GM21737 (cell line): Measurements from ENCODE around the gene ZC3H12C.
"Not testable (repeated sequence)": the region's sequence is repeated elsewhere in the genome, so short reads cannot be mapped to it uniquely, and the experiment has no call there.

Source experiments
- ATAC-seq: cut with Tn5 transposase; IDR thresholded peaks from one replicate; pipeline ENCODE4 v1.9.1; 2021; ENCODE audit warnings: mild to moderate bottlenecking, moderate library complexity; ENCODE audit not compliant: unreplicated experiment

ZC3H12C gene

DNA sequence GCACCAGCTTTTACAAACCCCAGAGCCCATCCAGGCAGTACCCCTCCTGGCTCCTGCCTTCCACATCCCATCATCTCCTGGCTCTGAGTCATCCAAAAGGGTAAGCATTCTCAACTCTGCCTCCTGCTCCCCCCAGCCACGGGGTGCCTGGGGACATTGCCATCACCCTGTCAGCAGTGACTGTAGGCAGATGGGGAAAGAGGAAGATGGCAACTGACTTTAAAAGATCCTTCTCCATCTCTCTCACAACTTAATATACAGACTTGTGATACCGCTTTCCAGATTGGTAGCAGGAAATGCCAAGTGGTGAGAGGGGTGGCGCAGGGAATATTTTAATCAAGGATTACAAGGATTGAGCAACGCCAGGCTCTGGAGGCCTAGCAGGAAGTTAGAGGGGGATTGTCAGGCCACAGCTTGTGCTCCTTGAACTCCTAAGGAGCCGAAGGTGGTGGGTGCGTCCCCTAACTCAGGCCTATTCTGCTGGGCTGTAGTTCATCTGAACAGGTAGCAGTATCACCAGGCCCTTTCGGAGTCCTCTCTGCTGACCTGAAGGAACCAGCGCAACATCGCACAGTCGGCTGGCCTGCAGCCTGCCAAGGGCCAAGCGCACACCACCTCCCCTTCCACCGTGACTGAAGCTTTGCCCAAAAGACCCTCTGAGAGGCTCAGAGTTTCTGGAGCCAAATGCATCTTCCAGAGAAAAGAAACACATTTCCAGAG, 83.3 kb downstream of the ZC3H12C start:
- no peak for ATAC-seq

DNA sequence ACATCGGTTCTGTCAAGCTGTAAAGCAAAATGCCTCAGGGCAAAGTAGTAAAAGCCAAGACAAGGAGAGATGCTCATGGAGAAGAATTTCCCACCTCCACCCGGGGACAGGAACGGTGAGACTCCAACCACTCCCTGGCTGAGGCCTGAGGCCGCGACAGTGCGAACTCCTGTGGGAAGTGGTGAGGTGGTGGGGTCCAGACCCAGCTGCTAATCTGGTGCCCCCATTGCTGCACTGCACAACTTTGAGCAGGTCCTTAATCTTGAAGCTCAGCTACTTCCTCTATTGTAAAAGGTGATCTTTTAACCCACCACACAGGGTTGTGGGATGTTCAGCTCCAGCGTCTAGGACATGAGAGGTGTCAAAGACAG, 83.9 kb downstream of the ZC3H12C start:
- ATAC-seq = no peak

DNA sequence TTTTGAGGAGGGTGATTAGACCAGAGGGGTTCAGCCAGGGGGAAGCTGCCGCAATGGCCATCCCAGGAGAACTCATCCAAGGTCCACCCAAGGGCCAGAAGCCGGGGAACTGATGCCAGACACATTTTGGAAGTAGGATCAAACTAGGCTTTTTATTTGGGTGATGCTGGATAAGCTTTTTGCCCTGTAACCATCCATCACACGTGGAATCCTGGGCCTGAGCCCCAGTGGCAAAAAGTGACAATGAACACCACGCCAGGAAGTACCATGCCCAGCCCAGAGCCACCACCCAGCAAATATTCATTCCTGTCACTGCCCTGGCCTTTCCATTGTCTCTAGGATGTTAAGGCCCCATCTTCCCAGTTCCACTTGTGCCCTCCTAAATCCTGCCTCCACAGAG, 85.9 kb downstream of the ZC3H12C start:
- ATAC-seq = no peak

DNA sequence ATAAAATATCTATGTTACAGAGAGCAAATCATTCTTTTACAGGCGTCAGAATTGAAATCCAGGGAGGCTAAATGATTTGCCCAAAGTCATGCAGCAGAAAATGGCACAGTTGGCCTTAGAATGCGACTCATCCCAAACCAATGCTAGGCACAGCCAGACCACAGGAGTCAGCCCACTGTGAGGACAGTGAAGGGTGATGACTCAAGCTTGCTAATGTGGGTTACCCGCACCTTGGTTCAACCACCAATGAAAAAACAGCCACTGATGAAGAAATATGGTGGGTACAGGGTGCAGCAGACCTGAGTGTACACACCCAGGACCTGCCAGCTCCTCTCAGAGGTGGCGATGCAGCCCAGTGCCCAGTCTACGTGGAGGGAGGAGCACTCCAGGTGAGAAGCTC, 89.7 kb downstream of the ZC3H12C start:
- ATAC-seq = no peak

GRCh38 chr11:110184456-110184855, 91.3 kb downstream of the ZC3H12C start:
- ATAC-seq = no peak

DNA sequence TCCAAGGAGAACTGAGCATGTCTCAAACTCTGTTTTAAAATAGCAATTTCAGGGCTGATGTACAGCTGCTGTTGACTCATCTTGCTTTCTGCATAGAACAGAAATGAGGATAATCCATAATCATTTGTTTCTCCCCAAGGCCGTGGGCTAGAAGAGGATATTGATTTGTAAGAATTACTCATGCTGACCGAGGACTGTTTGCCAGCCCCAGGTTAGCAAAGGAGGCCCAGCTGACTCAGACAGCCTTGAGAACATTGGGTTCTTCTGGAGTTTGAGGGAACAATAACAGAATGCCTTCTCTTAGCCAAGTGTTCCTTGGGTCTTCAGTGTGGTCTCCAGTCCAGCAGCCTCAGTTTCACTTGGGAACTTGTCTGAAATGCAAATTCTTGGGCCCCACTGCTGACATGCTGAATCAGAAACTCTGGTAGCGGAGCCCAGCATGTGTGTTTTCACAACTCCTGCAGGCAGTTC, 92.0 kb downstream of the ZC3H12C start:
- ATAC-seq = no peak

GRCh38 chr11:110185599-110185998, 92.4 kb downstream of the ZC3H12C start:
- ATAC-seq = no peak

- no peak for ATAC-seq
These were observed 93.3 kb downstream of the ZC3H12C start for GRCh38 chr11:110186456-110186855.

- ATAC-seq = no peak
These were observed 93.7 kb downstream of the ZC3H12C start for GRCh38 chr11:110186867-110187266.

- no peak for ATAC-seq
These were observed 94.5 kb downstream of the ZC3H12C start for GRCh38 chr11:110187731-110188130.

DNA sequence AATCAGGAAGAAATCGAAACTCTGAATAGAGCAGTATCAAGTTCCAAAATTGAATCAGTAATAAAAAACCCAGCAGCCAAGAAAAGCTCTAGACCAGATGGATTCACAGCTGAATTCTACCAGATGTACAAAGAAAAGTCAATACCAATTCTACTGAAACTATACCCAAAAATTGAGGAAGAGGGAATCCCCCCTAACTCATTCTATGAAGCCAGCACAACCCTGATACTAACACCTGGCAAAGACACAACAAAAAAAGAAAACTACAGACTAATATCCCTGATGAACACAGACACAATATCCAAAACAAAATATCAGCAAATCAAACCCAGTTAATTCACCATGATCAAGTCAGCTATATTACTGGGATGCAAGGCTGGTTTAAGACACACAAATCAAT, 97.7 kb downstream of the ZC3H12C start:
- ATAC-seq = no peak

DNA sequence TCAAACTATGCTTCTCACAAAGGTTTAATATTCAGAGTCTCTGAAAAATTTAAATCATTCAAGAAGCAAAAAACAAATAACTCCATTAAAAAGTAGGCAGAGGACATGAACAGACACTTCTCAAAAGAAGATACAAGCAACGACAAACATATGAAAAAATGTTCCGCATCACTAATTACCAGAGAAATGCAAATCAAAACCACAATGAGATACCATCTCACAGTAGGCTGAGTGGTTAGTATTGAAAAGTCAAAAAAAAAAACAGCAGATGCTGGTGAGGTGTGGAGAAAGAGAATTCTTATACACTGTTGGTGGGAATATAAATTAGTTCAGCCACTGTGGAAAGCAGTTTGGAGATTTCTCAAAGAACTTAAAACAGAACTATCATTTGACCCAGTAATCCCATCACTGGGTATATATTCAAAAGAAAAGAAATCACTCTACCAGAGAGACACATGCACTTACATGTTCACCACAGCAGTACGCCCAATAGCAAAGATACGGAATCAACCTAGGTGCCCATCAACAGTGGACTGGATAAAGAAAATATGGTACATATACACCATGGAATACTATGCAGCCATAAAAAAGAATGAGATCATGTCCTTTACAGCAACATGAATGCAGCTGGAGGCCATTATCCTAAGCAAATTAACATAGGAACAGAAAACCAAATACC, 99.6 kb downstream of the ZC3H12C start:
- ATAC-seq = peak; percentile 67

- not testable (repeated sequence) for ATAC-seq
These were observed 101.1 kb downstream of the ZC3H12C start for GRCh38 chr11:110194211-110194766.

- ATAC-seq = no peak
These were observed 103.1 kb downstream of the ZC3H12C start for GRCh38 chr11:110196241-110196754.

- ATAC-seq = no peak
These were observed 103.8 kb downstream of the ZC3H12C start for GRCh38 chr11:110196884-110197420.

- no peak for ATAC-seq
These were observed 105.0 kb downstream of the ZC3H12C start for GRCh38 chr11:110198031-110198729.

GRCh38 chr11:110199184-110199981, 106.2 kb downstream of the ZC3H12C start:
- no peak for ATAC-seq

DNA sequence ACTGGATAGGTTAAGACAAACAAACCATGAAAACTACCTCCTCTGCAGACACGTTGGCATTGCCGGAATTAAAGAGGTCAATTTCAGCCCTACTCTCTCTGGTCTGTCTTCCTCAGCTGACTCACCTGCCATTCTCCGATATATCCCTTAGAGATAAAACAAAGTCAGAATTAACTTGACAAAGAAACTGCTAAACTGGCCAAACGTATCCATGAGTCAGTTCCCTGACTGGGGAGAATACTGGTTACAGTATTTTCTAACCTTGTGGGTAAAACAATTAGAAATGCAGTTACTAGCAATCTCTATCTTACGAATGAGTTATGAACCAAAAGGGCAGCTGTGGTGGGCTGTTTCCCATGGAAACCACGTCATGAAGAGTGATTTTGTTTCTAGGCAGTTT, 107.0 kb downstream of the ZC3H12C start:
- ATAC-seq = no peak

DNA sequence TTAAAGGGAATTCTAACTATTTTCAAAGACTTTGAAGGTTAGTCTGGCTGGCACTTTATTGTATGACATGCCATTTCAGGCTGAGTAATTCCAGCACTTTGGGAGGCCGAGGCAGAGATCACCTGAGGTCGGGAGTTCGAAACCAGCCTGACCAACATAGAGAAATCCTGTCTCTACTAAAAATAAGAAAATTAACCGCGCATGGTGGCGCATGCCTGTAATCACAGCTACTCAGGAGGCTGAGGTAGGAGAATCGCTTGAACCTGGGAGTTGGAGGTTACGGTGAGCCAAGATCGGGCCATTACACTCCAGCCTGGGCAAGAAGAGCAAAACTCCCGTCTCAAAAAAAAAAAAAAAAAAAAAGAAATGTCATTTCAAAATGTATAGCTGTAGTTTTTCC, 107.6 kb downstream of the ZC3H12C start:
- ATAC-seq = no peak

GRCh38 chr11:110207123-110207522, 113.9 kb downstream of the ZC3H12C start:
- ATAC-seq = no peak
